Activated naive CD4-positive, alpha-beta T cell (primary cell): Measurements from ENCODE around the gene CT45A7.
"Not testable (repeated sequence)": the region's sequence is repeated elsewhere in the genome, so short reads cannot be mapped to it uniquely, and the experiment has no call there.

ENCODE experiments used
- DNase-seq, 4 experiments: peaks; one replicate each; lab custom pipeline; 2025; lab: John Stamatoyannopoulos, UW

Gene CT45A7

GRCh38 chrX:135837180-135837579 is at the start of gene CT45A7:
TSS of gene CT45A7 (minus strand) at chrX:135837280. CDS start at chrX:135833533, 3,747 bp downstream.
- not testable (repeated sequence) for DNase-seq

- not testable (repeated sequence) for DNase-seq
Observed at GRCh38 chrX:135882741-135883140, 45.7 kb upstream of the CT45A7 start.

DNA sequence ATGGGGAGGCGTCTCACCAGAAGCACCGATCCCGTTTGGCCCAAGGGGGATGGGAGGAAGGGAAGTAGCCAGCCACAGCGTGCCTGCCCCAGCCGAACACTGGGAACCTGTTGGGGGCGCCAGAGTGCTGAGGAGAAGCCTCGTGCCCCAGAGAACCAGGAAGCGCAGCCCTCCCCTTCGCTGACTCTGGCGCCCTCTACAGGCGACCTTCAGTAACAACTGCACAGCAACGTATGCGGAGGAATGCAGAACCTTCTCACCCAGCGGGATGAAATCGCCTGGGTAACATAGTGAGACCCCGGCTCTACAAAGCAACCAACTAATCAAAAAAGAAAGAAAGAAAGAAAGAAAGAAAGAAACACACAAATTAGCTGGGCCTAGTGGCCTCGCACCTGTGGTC is 34.6 kb upstream of the CT45A7 start, which contains the start of gene CT45A9:
Gene CT45A9 (minus strand): TSS at position 101 of the 400 bp plus-strand sequence. CDS start 3,751 bp downstream, outside the sequence.
- not testable (repeated sequence) for DNase-seq

- not testable (repeated sequence) for DNase-seq
Observed at GRCh38 chrX:135854438-135854837, 17.4 kb upstream of the CT45A7 start, which contains the start of gene CT45A8. TSS of gene CT45A8 (minus strand) at chrX:135854538. CDS start at chrX:135850783, 3,755 bp downstream.

DNA sequence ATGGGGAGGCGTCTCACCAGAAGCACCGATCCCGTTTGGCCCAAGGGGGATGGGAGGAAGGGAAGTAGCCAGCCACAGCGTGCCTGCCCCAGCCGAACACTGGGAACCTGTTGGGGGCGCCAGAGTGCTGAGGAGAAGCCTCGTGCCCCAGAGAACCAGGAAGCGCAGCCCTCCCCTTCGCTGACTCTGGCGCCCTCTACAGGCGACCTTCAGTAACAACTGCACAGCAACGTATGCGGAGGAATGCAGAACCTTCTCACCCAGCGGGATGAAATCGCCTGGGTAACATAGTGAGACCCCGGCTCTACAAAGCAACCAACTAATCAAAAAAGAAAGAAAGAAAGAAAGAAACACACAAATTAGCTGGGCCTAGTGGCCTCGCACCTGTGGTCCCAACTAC is 17.2 kb downstream of the CT45A7 start, which contains the start of gene CT45A2:
Gene CT45A2 (minus strand): TSS at position 101 of the 400 bp plus-strand sequence. CDS start 3,747 bp downstream, outside the sequence.
- not testable (repeated sequence) for DNase-seq

GRCh38 chrX:135802687-135803086 is 34.4 kb downstream of the CT45A7 start, which contains the start of gene CT45A6:
TSS of gene CT45A6 (minus strand) at chrX:135802787. CDS start at chrX:135798993, 3,794 bp downstream.
- not testable (repeated sequence) for DNase-seq

DNA sequence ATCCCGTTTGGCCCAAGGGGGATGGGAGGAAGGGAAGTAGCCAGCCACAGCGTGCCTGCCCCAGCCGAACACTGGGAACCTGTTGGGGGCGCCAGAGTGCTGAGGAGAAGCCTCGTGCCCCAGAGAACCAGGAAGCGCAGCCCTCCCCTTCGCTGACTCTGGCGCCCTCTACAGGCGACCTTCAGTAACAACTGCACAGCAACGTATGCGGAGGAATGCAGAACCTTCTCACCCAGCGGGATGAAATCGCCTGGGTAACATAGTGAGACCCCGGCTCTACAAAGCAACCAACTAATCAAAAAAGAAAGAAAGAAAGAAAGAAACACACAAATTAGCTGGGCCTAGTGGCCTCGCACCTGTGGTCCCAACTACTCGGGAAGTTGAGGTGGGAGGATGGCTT is 51.7 kb downstream of the CT45A7 start, which contains the start of gene CT45A5:
Gene CT45A5 (minus strand): TSS at position 101 of the 400 bp plus-strand sequence. CDS start 3,774 bp downstream, outside the sequence.
- DNase-seq: not testable (repeated sequence)
